GM21825 (cell line): ENCODE results near the gene HPF1.
"Not testable (repeated sequence)": the region's sequence is repeated elsewhere in the genome, so short reads cannot be mapped to it uniquely, and the experiment has no call there.

Experiments used
- ATAC-seq: cut with Tn5 transposase; IDR thresholded peaks from one replicate; pipeline ENCODE4 v1.9.1; 2021; ENCODE audit warnings: mild to moderate bottlenecking, moderate library complexity; ENCODE audit not compliant: unreplicated experiment

The HPF1 gene

DNA sequence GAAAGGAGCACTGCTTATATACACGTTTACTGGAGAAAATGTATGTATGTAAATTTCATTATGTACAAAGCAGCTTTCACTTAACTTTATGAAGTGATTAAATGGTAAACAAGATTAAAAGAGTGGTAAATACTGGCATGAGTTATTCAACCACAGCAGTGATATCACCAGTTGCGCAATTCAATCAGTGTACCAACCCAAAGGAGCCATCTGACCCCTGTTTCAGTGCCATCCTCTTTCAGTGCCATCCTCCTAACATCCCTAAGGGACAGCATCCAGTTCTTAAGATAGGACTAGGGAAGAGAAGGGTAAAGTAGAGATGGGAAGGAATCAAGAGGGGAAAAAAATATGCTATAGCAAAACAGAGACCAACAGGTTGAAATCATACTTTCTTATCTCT lies 16.2 kb downstream of the HPF1 start:
- ATAC-seq: no peak

DNA sequence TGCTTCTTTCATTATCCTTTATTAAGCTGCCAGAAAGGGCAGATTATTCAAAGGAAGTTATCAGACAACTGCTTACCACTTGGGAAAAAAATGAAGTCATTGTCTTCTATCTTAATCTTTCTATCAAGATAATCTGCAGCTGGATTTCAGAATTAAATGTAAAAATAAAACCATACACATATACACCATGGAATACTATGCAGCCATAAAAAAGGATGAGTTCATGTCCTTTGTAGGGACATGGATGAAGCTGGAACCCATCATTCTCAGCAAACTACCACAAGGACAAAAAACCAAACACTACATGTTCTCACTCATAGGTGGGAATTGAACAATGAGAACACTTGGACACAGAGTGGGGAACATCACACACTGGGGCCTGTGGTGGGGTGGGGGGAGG lies 19.1 kb downstream of the HPF1 start:
- ATAC-seq: not testable (repeated sequence)

DNA sequence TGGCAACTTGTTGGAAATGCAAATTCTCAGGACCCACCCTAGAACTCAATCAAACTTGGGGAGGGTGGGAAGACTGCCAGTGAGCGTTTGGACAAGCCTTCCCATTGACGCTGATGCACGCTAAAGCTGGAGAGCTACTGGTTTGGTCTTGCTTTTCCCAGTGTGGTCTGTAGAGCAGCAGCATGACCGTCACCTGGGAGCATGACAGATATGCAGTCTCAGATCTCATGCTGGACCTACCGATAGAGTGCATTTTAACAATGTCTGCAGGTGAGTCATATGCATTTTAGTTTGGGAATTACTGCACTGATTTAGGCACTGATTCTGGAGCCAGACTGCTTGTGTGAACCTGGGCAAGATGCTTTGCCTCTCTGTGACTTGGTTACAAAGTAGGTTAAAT lies 27.2 kb downstream of the HPF1 start:
- no peak for ATAC-seq

DNA sequence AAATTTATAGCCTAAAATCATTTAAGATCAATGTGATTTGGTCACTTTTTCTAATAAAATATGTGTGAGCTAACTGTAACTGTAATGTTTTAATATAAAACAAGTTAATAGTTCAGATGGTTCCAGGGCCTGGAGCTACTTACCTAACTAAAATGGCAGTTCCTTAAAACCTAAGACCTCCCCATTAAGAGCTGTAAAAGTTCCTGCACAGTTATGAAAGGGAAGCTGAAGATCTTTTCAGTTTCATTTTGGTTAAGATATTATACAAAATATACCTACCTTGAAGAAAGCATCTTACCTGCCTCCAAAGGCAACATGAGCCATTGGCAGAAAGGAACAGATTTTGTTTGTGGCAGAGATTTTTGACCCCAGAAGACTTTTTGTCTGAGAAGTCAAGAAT lies 30.1 kb downstream of the HPF1 start:
- no peak for ATAC-seq

DNA sequence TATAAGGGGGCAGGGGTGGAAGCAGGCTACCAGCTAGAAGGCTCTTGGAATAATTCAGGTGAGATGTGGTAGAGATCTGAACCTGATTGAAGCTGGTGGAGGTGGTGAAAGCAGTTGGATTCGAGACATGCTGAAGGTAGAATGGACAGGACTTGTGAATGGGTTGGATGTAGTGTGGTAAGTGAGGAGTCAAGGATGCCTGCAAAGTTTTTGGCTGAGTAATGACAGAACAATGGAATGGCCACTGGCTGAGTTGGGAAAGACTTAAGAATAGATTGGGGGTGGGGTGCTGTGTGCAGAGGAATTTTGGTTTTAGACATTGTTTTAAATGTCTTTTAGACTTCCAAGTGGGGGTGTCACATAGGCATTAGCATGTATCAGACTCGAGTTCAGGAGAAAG lies 33.5 kb downstream of the HPF1 start:
- no peak for ATAC-seq

DNA sequence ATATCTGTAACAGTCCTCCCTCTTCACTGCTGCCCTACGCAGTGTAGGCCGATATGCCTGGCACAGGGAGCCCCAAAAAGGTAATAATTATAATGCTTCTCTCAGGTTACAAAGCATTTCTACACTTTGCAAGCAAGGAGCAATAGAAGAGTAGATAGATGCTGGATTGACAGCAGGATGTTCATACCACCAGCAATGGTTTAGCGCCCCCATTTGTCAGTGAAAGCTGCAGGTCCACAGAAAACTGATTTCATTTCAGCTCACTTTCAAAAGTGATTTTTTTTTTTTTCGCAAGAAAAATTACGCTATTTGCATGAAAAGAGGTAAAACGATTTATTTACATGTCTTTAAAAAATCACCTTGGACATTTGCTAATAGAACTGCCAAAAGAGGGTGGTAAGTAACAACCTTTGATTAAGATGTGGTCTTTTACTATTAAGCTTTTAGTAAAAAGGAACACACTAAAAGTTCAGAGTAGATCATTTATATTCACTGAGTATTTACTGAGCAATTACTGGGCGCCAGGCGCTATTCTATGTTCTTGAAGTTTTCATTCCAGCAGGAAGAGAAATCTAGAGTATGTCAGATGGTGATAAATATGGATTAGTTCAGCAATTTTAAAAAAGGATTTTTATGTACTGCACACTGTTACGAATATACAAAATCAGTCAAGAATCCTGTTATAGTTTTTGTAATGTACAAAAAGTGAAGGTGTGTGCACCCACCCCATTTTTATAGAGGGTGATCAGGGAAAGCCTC lies 34.4 kb downstream of the HPF1 start:
- no peak for ATAC-seq

DNA sequence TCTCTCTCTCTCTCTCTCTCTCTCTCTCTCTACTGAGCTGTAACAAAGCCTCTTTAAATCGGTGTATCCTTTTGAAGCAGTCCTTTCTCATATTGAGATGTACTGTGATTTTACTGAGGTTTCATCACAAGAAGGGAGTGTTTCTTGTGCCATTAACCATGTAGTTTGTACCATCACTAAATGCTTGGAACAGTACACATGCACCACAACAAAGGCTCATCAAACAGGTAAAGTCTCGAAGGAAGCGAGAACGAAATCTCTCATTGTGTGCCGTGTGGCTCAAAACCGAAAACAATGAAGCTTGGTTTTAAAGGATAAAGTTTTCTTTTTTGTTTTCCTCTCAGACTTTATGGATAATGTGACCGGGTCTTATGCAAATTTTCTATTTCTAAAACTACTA lies 37.2 kb downstream of the HPF1 start:
- ATAC-seq: no peak

DNA sequence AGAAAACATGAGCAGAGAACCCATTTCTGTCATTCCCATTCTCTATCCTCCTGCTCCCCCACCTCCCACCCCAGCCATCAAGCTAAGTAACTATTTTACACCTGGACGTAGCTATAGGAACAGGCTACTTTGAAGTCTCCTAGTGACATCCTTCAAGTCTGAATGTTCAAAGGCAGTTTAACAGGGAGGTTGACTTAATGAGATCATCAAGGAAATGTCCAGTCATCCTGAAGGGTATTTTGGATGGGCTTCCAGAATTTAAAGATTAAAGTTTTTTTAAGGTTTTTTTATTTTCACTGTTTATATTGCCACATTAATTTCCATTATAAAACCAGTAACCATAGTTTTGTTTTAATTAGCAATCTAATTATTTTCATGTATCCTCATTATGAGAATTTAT lies 41.1 kb downstream of the HPF1 start:
- ATAC-seq: no peak

DNA sequence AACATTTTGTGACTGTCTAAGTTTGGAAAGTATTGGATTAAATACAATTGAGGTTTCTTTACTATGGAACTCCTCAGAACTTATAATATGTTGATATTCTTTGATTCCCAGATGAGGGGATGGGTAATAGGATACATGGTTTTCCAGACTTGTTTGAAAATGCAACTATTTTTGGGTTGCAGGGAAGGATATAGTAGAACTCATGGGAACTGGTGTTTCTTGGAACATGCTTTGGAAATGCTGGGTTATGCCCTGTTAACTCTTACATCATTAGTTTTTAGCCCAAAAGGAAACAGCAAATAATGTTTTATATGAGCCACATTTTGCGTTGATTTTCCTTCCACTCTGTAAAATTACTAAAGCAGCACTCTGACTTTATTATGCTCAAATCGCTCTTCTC lies 41.9 kb downstream of the HPF1 start:
- ATAC-seq: no peak

DNA sequence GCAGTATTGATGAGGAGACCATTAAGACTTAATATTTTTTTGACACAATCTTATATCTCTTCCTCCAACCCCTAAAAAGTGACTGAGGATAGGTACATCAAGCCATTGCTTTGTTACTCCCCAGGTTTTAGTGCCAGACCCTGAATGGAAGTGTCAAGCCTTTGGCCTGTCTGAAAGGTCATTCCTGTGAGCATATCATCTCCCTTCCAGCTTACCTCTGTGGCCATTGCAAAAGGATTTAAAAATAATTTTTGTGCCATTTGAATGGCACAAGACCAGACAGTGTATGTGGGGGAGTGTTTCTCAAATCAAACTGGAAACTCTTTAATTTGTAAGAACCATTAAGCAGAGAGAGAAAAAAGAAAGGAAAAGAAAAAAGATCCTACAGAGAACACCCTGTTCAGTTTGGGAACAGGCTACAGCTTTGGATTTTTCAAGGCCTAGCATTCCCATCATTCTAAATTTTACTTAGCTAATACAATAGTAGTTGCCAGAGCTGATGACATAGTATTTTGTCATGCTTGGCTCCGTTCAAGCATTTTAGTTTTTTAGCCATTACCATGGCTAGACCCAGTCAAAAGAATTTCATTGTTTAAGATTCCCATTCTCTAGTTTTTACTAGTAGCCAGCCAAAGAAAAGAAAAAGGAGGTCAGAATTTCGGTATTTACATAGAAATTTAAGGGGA lies 49.6 kb downstream of the HPF1 start:
- ATAC-seq: no peak

DNA sequence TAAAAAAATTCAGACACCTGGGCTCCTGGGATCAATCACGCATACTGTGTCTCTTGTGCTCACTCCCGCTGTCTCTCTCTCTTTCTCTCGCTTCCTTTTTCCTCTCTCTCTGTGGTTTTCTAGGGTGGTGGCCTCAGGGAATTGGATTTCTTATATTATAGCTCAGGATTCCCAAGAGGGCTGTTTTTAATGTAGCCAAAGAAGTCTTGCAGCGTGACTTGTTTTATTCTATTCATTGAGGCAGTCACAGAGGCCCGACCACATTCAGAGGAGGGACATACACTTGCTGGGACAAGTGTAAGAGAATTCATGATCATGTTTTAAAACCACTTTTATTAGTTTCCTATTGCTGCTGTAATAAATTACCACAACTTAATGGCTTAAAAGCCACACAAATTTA lies 59.4 kb downstream of the HPF1 start:
- ATAC-seq: no peak

DNA sequence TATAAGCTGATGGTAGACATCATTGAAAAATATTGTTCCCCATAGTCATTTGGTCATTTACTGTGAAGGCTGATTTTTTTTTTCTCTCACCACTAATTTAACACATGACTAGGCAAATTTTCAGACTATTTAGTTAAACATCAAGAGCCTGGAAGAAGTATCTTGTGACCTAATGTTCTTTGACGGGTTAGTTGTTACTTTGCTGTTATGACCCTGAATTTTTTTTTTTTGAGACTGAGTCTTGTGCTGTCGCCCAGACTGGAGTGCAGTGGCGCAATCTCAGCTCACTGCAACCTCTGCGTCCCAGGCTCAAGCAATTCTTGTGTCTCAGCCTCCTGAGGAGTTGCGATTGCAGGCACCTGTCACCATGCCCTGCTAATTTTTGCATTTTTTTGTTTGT lies 67.0 kb downstream of the HPF1 start:
- no peak for ATAC-seq

DNA sequence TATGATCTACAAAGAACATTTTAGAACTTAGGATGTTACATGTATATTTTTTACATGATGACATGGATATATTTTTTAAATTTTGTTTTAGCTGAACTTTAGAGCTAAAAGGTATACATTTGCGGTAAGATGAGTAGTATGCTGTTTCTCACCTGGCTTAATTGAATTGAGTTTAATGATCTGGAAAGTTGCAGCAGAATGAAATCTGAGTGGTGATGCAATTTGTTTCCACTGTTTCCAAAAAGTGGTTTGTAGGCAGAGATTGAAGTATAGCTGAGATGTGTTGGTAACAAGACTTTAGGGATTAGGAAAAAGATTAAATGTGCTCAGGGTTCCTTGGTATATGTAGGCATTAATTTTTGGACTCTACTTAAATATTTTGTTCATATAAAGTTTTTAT lies 68.1 kb downstream of the HPF1 start:
- no peak for ATAC-seq

DNA sequence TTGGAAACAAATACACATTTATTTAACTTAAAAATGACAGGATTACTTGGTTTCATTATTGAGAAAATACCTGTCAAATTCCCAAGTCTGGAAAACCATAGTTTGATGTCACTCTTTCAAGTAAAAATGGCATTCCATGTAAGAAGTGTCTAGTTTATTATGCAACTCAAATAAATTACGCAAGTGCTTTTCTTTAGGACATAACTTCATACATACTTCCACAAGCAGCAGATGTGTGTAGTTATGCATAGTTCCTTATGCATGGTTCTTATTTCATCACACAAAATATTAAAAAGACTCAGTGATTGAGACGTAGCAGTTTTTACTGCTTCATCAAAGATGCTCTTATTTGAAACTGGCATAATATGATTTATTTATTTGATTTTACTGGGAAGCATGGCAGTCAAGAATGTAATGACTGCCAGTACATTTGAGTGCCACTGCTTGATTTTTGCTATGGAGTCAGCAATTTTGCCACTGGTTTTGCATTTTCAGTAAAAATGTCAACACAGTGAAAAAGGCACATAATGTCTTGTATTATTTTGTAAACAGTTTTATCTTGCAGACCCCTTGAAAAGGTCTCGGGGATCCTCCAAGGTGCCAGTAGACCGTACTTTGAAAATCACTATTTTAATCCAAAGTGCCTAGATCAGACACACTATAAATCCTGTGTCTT lies 75.2 kb downstream of the HPF1 start:
- ATAC-seq: no peak
